Large intestine (tissue), 3 donors: Measurements from ENCODE around the gene MYO16. TPM values are rescaled to one million over a fixed set of nuclear protein-coding genes. Genes with fewer than 3 reads are reported as not detected.

Source experiments
- DNase-seq, 2 donors: peaks; one replicate each; pipeline versions ENCODE4 v3.0.0 to v3.0.0-alpha.2; 2013
- H3K27ac ChIP-seq: one replicate; pipeline ENCODE4 v1.5.1; 2013; ENCODE audit warnings: low read length
- H3K27me3 ChIP-seq: 2 replicates; pipeline ENCODE4 v1.6.1; 2013; ENCODE audit warnings: low read length; ENCODE audit not compliant: control insufficient read depth, insufficient read depth
- H3K36me3 ChIP-seq: 2 replicates; pipeline ENCODE4 v1.6.1; 2013; ENCODE audit warnings: low read length; ENCODE audit not compliant: control insufficient read depth, insufficient read depth
- H3K4me1 ChIP-seq: one replicate; pipeline ENCODE4 v1.6.1; 2013; ENCODE audit warnings: low read length; ENCODE audit not compliant: control insufficient read depth, insufficient read depth
- H3K4me3 ChIP-seq: one replicate; pipeline ENCODE4 v1.5.1; 2013; ENCODE audit warnings: low read length
- H3K9me3 ChIP-seq: one replicate; pipeline ENCODE4 v1.6.1; 2013; ENCODE audit warnings: mild to moderate bottlenecking, low read depth, low read length, moderate library complexity; ENCODE audit not compliant: control insufficient read depth
- WGBS: methylation state at CpG from one replicate; pipeline ENCODE4 v1.1.5; 2013; ENCODE audit warnings: low lambda C conversion rate; ENCODE audit not compliant: insufficient coverage; 5-methylcytosine and 5-hydroxymethylcytosine counted together
- polyA plus RNA-seq: library from polyadenylated mRNA; unstranded; fragments of 120-200 nt; gene quantifications from one replicate; pipeline ENCODE4 v1.2.1, GENCODE V29; 2013

The MYO16 gene
- polyA plus RNA-seq, 1 donor = 0.27 TPM

GRCh38 chr13:108733022-108733560 lies 103.7 kb downstream of the MYO16 start:
- no peaks in the 10 kb centered on the region for H3K36me3 ChIP-seq
- no peaks in the 10 kb centered on the region for H3K4me1 ChIP-seq
- no peak for DNase-seq
- no peaks in the 10 kb centered on the region for H3K9me3 ChIP-seq
- WGBS = no CpG with 5 or more reads among the region's 3 CpGs
- H3K27ac ChIP-seq = no peak overlapping the region
- H3K27me3 ChIP-seq = no peaks in the 10 kb centered on the region
- no peak overlapping the region for H3K4me3 ChIP-seq

GRCh38 chr13:108734676-108735075 lies 105.3 kb downstream of the MYO16 start:
- Histone ChIP-seq H3K4me3 (no peak overlapping the region), H3K36me3 (no peaks in the 10 kb centered on the region), H3K9me3 (no peaks in the 10 kb centered on the region), H3K27me3 (no peaks in the 10 kb centered on the region), H3K4me1 (no peaks in the 10 kb centered on the region), H3K27ac (no peak overlapping the region)
- no peak for DNase-seq
- WGBS = 100% methylated on average over 1 of the region's 4 CpGs

- no peak overlapping the region for H3K27ac ChIP-seq
- no CpG with 5 or more reads among the region's 5 CpGs for WGBS
- H3K36me3 ChIP-seq = no peaks in the 10 kb centered on the region
- no peak overlapping the region for H3K4me3 ChIP-seq
- no peaks in the 10 kb centered on the region for H3K27me3 ChIP-seq
- H3K9me3 ChIP-seq = no peaks in the 10 kb centered on the region
- DNase-seq = no peak
- no peaks in the 10 kb centered on the region for H3K4me1 ChIP-seq
Measured at GRCh38 chr13:108741930-108742329, 112.5 kb downstream of the MYO16 start.

- Histone ChIP-seq H3K27me3 (no peaks in the 10 kb centered on the region), H3K9me3 (no peaks in the 10 kb centered on the region), H3K36me3 (no peaks in the 10 kb centered on the region), H3K4me1 (no peaks in the 10 kb centered on the region), H3K27ac (no peak overlapping the region), H3K4me3 (no peak overlapping the region)
- DNase-seq = no peak
- 76% methylated on average over 2 of the region's 2 CpGs for WGBS
Measured at GRCh38 chr13:108742701-108743451, 113.5 kb downstream of the MYO16 start.

- Histone ChIP-seq H3K36me3 (no peaks in the 10 kb centered on the region), H3K4me1 (no peaks in the 10 kb centered on the region), H3K27ac (no peak overlapping the region), H3K9me3 (no peaks in the 10 kb centered on the region), H3K4me3 (no peak overlapping the region), H3K27me3 (no peaks in the 10 kb centered on the region)
- DNase-seq = no peak
- no CpG with 5 or more reads among the region's 4 CpGs for WGBS
Measured at GRCh38 chr13:108743522-108743921, 114.1 kb downstream of the MYO16 start.

GRCh38 chr13:108747843-108748242 lies 118.4 kb downstream of the MYO16 start:
- Histone ChIP-seq H3K9me3 (no peaks in the 10 kb centered on the region), H3K4me1 (no peaks in the 10 kb centered on the region), H3K27me3 (no peaks in the 10 kb centered on the region), H3K36me3 (no peaks in the 10 kb centered on the region), H3K4me3 (no peak overlapping the region), H3K27ac (no peak overlapping the region)
- 67% methylated on average over 1 of the region's 1 CpG for WGBS
- DNase-seq = no peak

- DNase-seq = no peak
- 35% methylated on average over 2 of the region's 4 CpGs for WGBS
- no peaks in the 10 kb centered on the region for H3K27me3 ChIP-seq
- no peak overlapping the region for H3K4me3 ChIP-seq
- H3K27ac ChIP-seq = no peak overlapping the region
- no peaks in the 10 kb centered on the region for H3K9me3 ChIP-seq
- no peaks in the 10 kb centered on the region for H3K36me3 ChIP-seq
- no peaks in the 10 kb centered on the region for H3K4me1 ChIP-seq
Measured at GRCh38 chr13:108752276-108752675, 122.9 kb downstream of the MYO16 start.

- H3K9me3 ChIP-seq = no peaks in the 10 kb centered on the region
- no peak overlapping the region for H3K4me3 ChIP-seq
- no peaks in the 10 kb centered on the region for H3K36me3 ChIP-seq
- H3K27me3 ChIP-seq = no peaks in the 10 kb centered on the region
- no peak overlapping the region for H3K27ac ChIP-seq
- H3K4me1 ChIP-seq = no peaks in the 10 kb centered on the region
- DNase-seq = no peak
Measured at GRCh38 chr13:108755083-108755482, 125.7 kb downstream of the MYO16 start.

- no peak overlapping the region for H3K4me3 ChIP-seq
- no peaks in the 10 kb centered on the region for H3K9me3 ChIP-seq
- H3K36me3 ChIP-seq = no peaks in the 10 kb centered on the region
- no CpG with 5 or more reads among the region's 1 CpG for WGBS
- no peak overlapping the region for H3K27ac ChIP-seq
- no peaks in the 10 kb centered on the region for H3K27me3 ChIP-seq
- DNase-seq = no peak
- H3K4me1 ChIP-seq = no peaks in the 10 kb centered on the region
Measured at GRCh38 chr13:108760129-108760528, 130.7 kb downstream of the MYO16 start.

- Histone ChIP-seq H3K4me3 (no peak overlapping the region), H3K27ac (no peak overlapping the region), H3K4me1 (no peaks in the 10 kb centered on the region), H3K9me3 (no peaks in the 10 kb centered on the region), H3K36me3 (no peaks in the 10 kb centered on the region), H3K27me3 (no peaks in the 10 kb centered on the region)
- no CpG with 5 or more reads among the region's 3 CpGs for WGBS
- no peak for DNase-seq
Measured at GRCh38 chr13:108760541-108760940, 131.1 kb downstream of the MYO16 start.

- H3K4me1 ChIP-seq = no peaks in the 10 kb centered on the region
- WGBS = 85% methylated on average over 3 of the region's 5 CpGs
- DNase-seq = no peak
- no peak overlapping the region for H3K27ac ChIP-seq
- no peaks in the 10 kb centered on the region for H3K36me3 ChIP-seq
- no peaks in the 10 kb centered on the region for H3K9me3 ChIP-seq
- no peak overlapping the region for H3K4me3 ChIP-seq
- H3K27me3 ChIP-seq = no peaks in the 10 kb centered on the region
Measured at GRCh38 chr13:108768035-108768434, 138.6 kb downstream of the MYO16 start.
